ENCODE measurements around the gene SCNN1A. TPM values are rescaled to one million over a fixed set of nuclear protein-coding genes. Genes with fewer than 3 reads are reported as not detected.

SCNN1A gene
- total and polyA plus RNA-seq, 5 experiments from 2014 or later: 0.06 to 4.7 (median 0.65) TPM

GRCh38 chr12:6372403-6373003, 2.9 kb downstream of the SCNN1A start:
- H3K4me1 Mint-ChIP-seq: peaks cover 27 to 64% (median 52%) of the 10 kb centered on the region in 4 donors
- peak in 1 of 2 donors; percentile 19 for ATAC-seq

DNA sequence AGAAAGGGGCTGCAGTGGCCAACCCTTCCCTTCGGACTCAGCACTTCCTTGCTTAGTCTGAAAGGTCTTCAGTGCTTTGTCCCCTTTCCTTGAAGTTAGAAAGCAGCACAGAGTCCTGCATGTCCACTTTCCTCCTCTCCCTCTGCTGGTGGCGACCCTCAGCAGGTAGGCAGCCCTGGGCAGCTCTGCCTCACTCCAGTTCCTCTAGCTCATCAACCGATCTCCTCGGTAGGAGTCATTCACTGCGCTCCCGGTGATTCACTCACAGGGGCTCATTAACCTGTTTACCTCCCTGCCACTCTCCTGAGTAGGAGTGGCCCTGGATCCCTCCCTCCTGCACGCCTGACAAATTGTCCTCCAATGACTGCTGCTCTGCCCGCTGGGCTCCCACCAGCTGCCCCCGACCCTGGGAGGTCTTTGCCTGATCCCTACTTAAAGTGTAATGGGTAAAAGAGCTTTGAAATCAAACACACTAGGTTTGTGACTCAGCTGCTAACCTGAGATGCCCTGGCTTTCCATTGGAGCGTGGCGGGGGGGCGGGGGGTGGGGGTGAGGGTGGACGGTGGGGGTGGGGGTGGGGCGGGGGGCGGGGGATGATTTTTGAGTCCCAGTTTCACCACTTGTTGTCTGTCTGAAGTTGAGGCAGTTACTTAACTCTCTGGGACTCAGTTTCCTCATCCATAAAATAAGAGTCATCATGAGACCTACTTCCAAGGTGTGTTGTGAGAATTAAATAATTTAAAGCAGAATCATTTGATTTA, 4.2 kb downstream of the SCNN1A start:
- no peaks in the 10 kb centered on the region for H3K36me3 Mint-ChIP-seq
- no peak for ATAC-seq
- no peaks in the 10 kb centered on the region for H3K9me3 Mint-ChIP-seq
- H3K4me1 Mint-ChIP-seq: peaks cover 22 to 57% (median 49%) of the 10 kb centered on the region in 4 donors
- POLR2A ChIA-PET: interaction anchor here (0.9 to 1.5 kb wide), 4 partner anchors 8 to 36 kb away, joined by 3 to 5 read pairs (median 4); no protein-coding TSS in a partner anchor
- peak overlapping the region in 7 of 10 donors; percentile 3 to 79 (median 29) for H3K27ac Mint-ChIP-seq
- DNase-seq: no peak
- H3K4me3 Mint-ChIP-seq: no peak overlapping the region
- H3K27me3 Mint-ChIP-seq: peaks cover 0 to 3% (median 0%) of the 10 kb centered on the region in 5 donors

More at GRCh38 chr12:6372403-6373003, 2.9 kb downstream of the SCNN1A start:
- Mint-ChIP-seq H3K27ac (peak overlapping the region in 5 of 10 donors; percentile 15 to 86 (median 45)), H3K9me3 (no peaks in the 10 kb centered on the region), H3K4me3 (no peak overlapping the region), H3K27me3 (peaks cover 0 to 3% (median 0%) of the 10 kb centered on the region in 5 donors), H3K36me3 (no peaks in the 10 kb centered on the region)
- DNase-seq: no peak
- POLR2A ChIA-PET: interaction anchor here (0.9 to 2.9 kb wide), 3 partner anchors 32 to 97 kb away, joined by 3 to 7 read pairs (median 5); partner anchors contain the start of gene VAMP1

DNA sequence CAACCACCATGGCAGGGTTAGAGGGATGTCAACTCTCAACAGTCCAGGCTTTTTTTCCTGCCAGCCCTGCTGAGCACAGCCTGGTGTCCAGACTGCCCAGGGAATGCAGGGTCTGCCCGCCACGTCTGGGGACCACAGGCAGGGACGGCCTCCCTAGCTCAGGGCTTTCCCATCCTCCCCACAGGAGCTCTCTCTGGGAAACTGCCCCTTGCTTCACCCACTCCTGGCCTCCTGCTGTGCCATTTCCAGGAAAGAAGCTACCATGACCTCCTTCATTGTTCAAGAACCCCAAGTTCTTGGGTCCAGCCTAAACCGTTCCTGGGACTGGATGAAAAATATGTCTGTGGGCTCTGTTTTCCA, 4.8 kb downstream of the SCNN1A start:
- H3K27ac Mint-ChIP-seq: peak overlapping the region in 5 of 10 donors; percentile 6 to 76 (median 43)
- no peak for ATAC-seq
- H3K36me3 Mint-ChIP-seq: no peaks in the 10 kb centered on the region
- H3K9me3 Mint-ChIP-seq: no peaks in the 10 kb centered on the region
- H3K4me3 Mint-ChIP-seq: peak overlapping the region in 1 of 10 donors; percentile 23
- peaks cover 0 to 3% (median 0%) of the 10 kb centered on the region in 5 donors for H3K27me3 Mint-ChIP-seq
- peaks cover 18 to 51% (median 45%) of the 10 kb centered on the region in 4 donors for H3K4me1 Mint-ChIP-seq
- POLR2A ChIA-PET: interaction anchor here (0.6 to 1.4 kb wide), 4 partner anchors 8 to 38 kb away, joined by 3 to 4 read pairs (median 4); no protein-coding TSS in a partner anchor
- no peak for DNase-seq

DNA sequence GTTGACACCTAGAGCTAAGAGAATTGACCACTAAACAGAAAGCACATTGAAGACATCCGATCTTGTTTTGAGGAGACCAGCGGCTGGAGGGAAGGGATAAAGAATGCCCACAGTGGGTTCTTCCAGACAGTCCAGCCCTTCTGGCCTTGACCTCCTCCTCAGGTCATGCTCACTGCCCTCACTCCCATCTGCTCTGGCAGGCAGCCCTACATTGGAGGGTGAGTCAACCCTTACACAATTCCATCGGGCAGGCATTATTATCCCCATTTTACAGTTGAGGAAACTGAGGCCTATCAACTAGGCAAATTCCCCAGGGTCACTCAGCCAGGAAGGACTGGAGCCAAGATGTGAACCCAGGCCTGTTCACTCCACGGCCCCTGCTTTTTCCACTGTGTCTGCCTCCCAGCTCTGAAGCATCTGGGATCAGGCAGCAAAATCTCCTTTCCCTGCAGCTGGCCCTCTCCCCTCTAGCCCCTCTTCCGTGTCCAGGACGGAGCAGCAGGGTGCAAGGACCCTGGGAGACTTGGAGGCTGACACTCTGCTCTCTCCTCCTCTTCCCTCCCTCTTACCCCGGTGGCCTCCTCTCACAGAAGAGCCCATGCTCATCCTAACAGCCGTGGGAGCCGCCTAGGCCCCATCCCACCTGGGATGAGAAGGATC, 5.3 kb downstream of the SCNN1A start:
- no peak for ATAC-seq
- no peak for DNase-seq
- H3K9me3 Mint-ChIP-seq: no peaks in the 10 kb centered on the region
- peak overlapping the region in 1 of 10 donors; percentile 23 for H3K4me3 Mint-ChIP-seq
- peak overlapping the region in 4 of 10 donors; percentile 37 to 85 (median 48) for H3K27ac Mint-ChIP-seq
- POLR2A ChIA-PET: interaction anchor here (0.6 to 1.4 kb wide), 6 partner anchors 7 to 96 kb away, joined by 3 to 4 read pairs (median 3); no protein-coding TSS in a partner anchor
- H3K4me1 Mint-ChIP-seq: peaks cover 17 to 51% (median 44%) of the 10 kb centered on the region in 4 donors
- H3K27me3 Mint-ChIP-seq: peaks cover 0 to 3% (median 0%) of the 10 kb centered on the region in 5 donors
- H3K36me3 Mint-ChIP-seq: no peaks in the 10 kb centered on the region

GRCh38 chr12:6368906-6369525, 6.3 kb downstream of the SCNN1A start:
- no peak for ATAC-seq
- H3K4me3 Mint-ChIP-seq: no peak overlapping the region
- DNase-seq: no peak
- H3K4me1 Mint-ChIP-seq: peaks cover 19 to 53% (median 47%) of the 10 kb centered on the region in 4 donors
- no peaks in the 10 kb centered on the region for H3K9me3 Mint-ChIP-seq
- POLR2A ChIA-PET: interaction anchor here (1.0 to 15.2 kb wide), 4 partner anchors 22 to 97 kb away, joined by 3 to 358 read pairs (median 8); partner anchors contain the start of gene TNFRSF1A
- H3K36me3 Mint-ChIP-seq: no peaks in the 10 kb centered on the region
- peaks cover 0 to 2% (median 0%) of the 10 kb centered on the region in 5 donors for H3K27me3 Mint-ChIP-seq
- peak overlapping the region in 7 of 10 donors; percentile 35 to 88 (median 55) for H3K27ac Mint-ChIP-seq

DNA sequence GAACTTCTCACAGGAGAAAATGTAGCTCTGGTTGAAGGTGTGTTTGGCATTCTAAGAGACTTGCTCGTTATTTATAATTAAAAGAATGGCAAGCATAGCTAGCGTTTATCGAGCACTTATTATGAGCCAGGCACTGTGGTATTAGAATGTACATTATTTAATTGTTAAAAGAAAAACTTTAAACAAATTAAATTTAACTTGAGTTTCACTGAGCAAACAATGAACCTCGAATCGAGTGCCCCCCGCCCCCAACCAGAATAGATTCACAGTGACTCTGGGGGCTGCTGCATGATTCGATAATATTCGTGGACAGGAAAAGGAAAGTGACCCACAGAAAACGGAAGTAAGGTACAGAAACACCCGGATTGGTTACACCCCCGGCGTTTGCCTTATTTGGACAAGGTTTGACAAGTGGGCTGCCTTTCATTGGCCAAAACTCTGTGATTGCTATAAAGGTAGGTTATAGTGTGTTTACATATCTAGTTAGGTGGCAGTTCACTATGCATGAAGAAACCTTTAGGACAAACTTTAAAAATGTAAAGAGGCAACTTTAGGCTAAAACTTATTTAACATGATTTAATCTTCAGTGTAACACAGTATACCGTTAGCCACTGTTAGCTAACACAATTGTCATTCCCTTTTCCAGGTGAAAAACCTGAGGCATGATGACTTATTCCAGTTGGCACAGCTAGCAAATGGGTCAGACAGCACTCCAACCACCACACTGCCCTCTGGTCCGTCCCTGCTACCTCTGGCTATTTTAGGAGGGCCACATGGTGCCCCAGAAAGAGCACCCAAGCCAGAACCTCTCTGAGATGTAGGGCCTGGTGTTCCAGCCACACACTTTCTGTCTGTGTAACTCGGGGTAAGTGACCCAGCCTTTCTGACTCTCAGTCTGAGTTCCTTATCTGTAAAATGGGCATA, 7.1 kb downstream of the SCNN1A start:
- Mint-ChIP-seq H3K36me3 (no peaks in the 10 kb centered on the region), H3K4me3 (peak overlapping the region in 3 of 10 donors; percentile 34 to 36 (median 36)), H3K27me3 (no peaks in the 10 kb centered on the region), H3K9me3 (no peaks in the 10 kb centered on the region), H3K27ac (peak overlapping the region; percentile 34 to 88 (median 78)), H3K4me1 (peaks cover 19 to 51% (median 44%) of the 10 kb centered on the region in 4 donors)
- POLR2A ChIA-PET: interaction anchor here (0.7 to 15.2 kb wide), 7 partner anchors 21 to 90 kb away, joined by 3 to 358 read pairs (median 5); partner anchors contain the start of gene TNFRSF1A
- DNase-seq: no peak
- no peak for ATAC-seq

DNA sequence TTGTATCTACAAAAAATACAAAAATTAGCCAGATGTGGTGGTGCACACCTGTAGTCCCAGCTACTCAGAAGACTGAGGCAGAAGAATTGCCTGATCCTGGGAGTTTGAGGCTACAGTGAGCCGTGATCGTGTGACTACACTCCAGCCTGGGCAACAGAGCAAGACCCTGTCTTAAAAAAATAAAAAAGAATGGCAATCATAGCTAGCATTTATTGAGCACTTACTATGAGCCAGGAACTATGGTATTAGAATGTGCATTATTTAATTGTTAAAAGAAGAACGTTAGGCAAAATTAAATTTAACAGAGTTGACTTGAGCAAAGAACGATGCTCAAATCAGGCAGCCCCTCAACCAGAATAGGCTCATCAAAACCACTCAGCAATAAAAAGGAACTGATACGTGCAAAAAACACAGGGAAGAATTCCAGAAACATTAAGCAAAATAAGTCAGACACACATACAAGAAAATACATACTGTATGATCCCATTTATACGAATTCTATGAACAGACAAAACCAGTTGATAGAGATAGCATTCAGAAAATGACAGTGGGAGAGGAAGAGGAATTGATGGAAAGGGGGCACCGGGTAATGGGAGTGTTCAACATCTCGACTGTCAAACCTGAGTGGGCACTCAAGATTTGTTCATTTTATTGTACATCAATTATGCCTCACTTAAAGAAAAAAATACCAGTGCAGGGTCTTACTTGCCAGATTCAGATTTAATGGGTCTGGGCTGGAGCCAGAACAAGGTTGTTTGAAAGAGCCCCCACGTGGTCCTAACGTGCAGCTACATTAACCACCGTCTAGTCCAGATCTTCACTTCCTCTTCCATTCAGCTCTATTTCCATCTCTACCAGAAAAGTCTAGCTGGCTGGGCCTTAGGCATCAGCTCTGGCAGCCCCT, 8.0 kb downstream of the SCNN1A start:
- Mint-ChIP-seq H3K36me3 (no peaks in the 10 kb centered on the region), H3K4me1 (peaks cover 16 to 44% (median 40%) of the 10 kb centered on the region in 4 donors), H3K9me3 (no peaks in the 10 kb centered on the region), H3K4me3 (peak overlapping the region in 4 of 10 donors; percentile 15 to 36 (median 35)), H3K27me3 (no peaks in the 10 kb centered on the region), H3K27ac (peak overlapping the region; percentile 34 to 88 (median 78))
- POLR2A ChIA-PET: interaction anchor here (0.7 to 15.2 kb wide), 8 partner anchors 20 to 90 kb away, joined by 3 to 358 read pairs (median 4); partner anchors contain the start of genes CD27 and TNFRSF1A
- ATAC-seq (peak; percentile 70 to 74), DNase-seq (peak in 9 of 10 donors; percentile 20 to 78 (median 39))

GRCh38 chr12:6364044-6364374, 11.4 kb downstream of the SCNN1A start:
- Mint-ChIP-seq H3K27me3 (no peaks in the 10 kb centered on the region), H3K9me3 (no peaks in the 10 kb centered on the region), H3K27ac (peak overlapping the region in 9 of 10 donors; percentile 80 to 92 (median 84)), H3K4me3 (peak overlapping the region; percentile 66 to 92 (median 84)), H3K36me3 (no peaks in the 10 kb centered on the region), H3K4me1 (peaks cover 25 to 57% (median 48%) of the 10 kb centered on the region in 4 donors)
- DNase-seq: peak in 1 of 10 donors; percentile 39
- POLR2A ChIA-PET: interaction anchor here (0.6 to 15.2 kb wide), 10 partner anchors 10 to 261 kb away, joined by 3 to 358 read pairs (median 6); partner anchors contain the start of genes MRPL51 and TNFRSF1A
- peak; percentile 21 to 31 for ATAC-seq

- Mint-ChIP-seq H3K9me3 (no peaks in the 10 kb centered on the region), H3K27ac (peak overlapping the region in 9 of 10 donors; percentile 80 to 92 (median 84)), H3K36me3 (no peaks in the 10 kb centered on the region), H3K4me1 (peaks cover 20 to 51% (median 46%) of the 10 kb centered on the region in 4 donors), H3K4me3 (peak overlapping the region; percentile 66 to 92 (median 84)), H3K27me3 (peaks cover 0 to 2% (median 0%) of the 10 kb centered on the region in 5 donors)
- POLR2A ChIA-PET: interaction anchor here (0.6 to 15.2 kb wide), 17 partner anchors 8 to 488 kb away, joined by 3 to 358 read pairs (median 4); partner anchors contain the start of genes GAPDH, MRPL51, TNFRSF1A and USP5
- peak; percentile 79 to 81 for ATAC-seq
- DNase-seq: peak in 9 of 10 donors; percentile 37 to 77 (median 62)
These were observed 11.9 kb downstream of the SCNN1A start for GRCh38 chr12:6363330-6364043.
